Uterus (tissue), 4 donors: ENCODE results near the gene SMIM14. TPM values are rescaled to one million over a fixed set of nuclear protein-coding genes. Genes with fewer than 3 reads are reported as not detected.

ENCODE experiments used
- DNase-seq, 2 donors: peaks; one replicate each; pipeline ENCODE4 v3.0.0-alpha.2; 2019 to 2020
- H3K27ac ChIP-seq, 2 donors: fragments of 200-600 bp; sonication (generic); 1 replicate in 1 of 2; 2 replicates in 1 of 2; pipeline ENCODE4 v1.5.1; 2016 to 2018
- H3K27me3 ChIP-seq, 2 donors: fragments of 200-600 bp; sonication (generic); one replicate each; pipeline ENCODE4 v1.5.1; 2018 to 2019; ENCODE audit warnings: control low read depth in 1 of 2
- H3K36me3 ChIP-seq, 2 donors: fragments of 200-600 bp; sonication (generic); one replicate each; pipeline ENCODE4 v1.5.1; 2019; ENCODE audit warnings: control low read depth in 1 of 2
- H3K4me1 ChIP-seq, 2 donors: fragments of 200-600 bp; sonication (generic); one replicate each; pipeline ENCODE4 v1.5.1; 2018 to 2019; ENCODE audit warnings: control low read depth in 1 of 2
- H3K4me3 ChIP-seq, 2 donors: fragments of 200-600 bp; sonication (generic); 1 replicate in 1 of 2; 2 replicates in 1 of 2; pipeline ENCODE4 v1.5.1; 2018 to 2019; ENCODE audit warnings: mild to moderate bottlenecking in 1 of 2
- H3K9me3 ChIP-seq, 2 donors: fragments of 200-600 bp; sonication (generic); one replicate each; pipeline ENCODE4 v1.5.1; 2019; ENCODE audit warnings: control low read depth in 1 of 2
- POLR2A ChIP-seq, 2 donors: fragments of 450-650 bp; IDR thresholded peaks; one replicate each; pipeline ENCODE4 v1.6.1; 2016; ENCODE audit warnings: antibody characterized with exemption in 2 of 2, mild to moderate bottlenecking in 1 of 2, moderate library complexity in 1 of 2
- intact Hi-C: fragments of 100-400 bp; cut with DNase I; formaldehyde crosslinking; loops from one replicate; pipeline ENCODE4 v1.15.1; 2023; ENCODE audit warnings: low total_unique reads
- total RNA-seq, 4 donors: library from RNA; depleted of rRNA in 3 of 4; stranded (reverse); fragments of >200 nt in 3 of 4; gene quantifications; one replicate each; pipeline versions ENCODE4 v1.1.0 to v1.2.4, GENCODE V29; 2014 to 2023
- TF ChIP-seq, protein P1 (sequence below), 4 experiments: fragments of 200-600 bp in 2 of 4; fragments of 450-650 bp in 2 of 4; sonication (generic) in 2 of 4; IDR thresholded peaks; one replicate each; pipeline ENCODE4 v1.5.1; 2016 to 2019; ENCODE audit warnings: antibody characterized with exemption in 4 of 4, mild to moderate bottlenecking in 2 of 4, moderate library complexity in 1 of 4
- donor health status: DM: yes; HTN: yes; CAD: no.

SMIM14 gene
- total RNA-seq, 4 donors from 2014 or later: 21.3 to 53.2 (median 35.3) TPM

DNA sequence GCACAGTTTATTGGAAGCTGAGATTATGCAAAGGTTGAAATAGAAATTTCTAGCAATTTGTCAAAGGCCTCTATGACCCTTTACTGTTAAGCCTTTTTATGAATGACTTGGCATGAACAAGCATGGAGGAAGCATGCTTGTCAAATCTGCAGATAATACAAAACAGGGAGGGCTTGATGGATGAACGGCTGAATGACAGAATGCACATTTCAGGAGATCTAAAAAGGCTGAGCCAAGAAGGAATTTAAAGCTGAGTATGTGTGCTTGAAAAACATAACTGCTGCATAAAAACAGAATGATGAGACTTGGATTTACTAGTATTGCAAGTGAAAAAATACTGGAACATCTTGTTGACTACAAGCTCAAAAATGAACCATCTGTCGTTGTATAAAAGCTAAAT lies 30.2 kb upstream of the SMIM14 start:
- Histone ChIP-seq H3K27ac (no peak overlapping the region), H3K4me3 (no peak overlapping the region), H3K27me3 (no peaks in the 10 kb centered on the region), H3K36me3 (no peaks in the 10 kb centered on the region), H3K4me1 (no peaks in the 10 kb centered on the region), H3K9me3 (no peaks in the 10 kb centered on the region)
- no peak for TF ChIP-seq POLR2A (IDR thresholded peaks at IDR 0.05)
- TF ChIP-seq, protein P1, sequence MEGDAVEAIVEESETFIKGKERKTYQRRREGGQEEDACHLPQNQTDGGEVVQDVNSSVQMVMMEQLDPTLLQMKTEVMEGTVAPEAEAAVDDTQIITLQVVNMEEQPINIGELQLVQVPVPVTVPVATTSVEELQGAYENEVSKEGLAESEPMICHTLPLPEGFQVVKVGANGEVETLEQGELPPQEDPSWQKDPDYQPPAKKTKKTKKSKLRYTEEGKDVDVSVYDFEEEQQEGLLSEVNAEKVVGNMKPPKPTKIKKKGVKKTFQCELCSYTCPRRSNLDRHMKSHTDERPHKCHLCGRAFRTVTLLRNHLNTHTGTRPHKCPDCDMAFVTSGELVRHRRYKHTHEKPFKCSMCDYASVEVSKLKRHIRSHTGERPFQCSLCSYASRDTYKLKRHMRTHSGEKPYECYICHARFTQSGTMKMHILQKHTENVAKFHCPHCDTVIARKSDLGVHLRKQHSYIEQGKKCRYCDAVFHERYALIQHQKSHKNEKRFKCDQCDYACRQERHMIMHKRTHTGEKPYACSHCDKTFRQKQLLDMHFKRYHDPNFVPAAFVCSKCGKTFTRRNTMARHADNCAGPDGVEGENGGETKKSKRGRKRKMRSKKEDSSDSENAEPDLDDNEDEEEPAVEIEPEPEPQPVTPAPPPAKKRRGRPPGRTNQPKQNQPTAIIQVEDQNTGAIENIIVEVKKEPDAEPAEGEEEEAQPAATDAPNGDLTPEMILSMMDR (IDR thresholded peaks at IDR 0.05): no peak
- no peak for DNase-seq
- intact Hi-C loops: no loop called here

DNA sequence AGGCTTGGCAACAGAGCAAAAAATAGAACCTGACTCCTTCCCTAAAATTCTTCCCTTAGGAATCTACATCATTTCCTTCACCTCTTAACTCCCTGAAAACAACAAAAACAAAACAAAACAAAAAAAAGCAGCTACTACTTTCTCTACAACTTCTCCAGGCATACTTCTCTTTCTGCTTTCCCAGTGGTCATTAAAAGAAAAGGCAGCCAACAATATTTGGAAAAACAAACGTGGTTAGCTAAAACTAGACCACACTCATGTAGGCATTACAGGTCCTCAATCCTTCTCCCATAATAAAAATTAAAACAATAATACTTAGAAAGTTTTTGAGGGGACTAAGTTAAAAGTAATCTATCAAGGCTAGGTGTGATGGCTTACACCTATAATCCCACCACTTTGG lies 29.0 kb upstream of the SMIM14 start:
- Histone ChIP-seq H3K4me3 (no peak overlapping the region), H3K36me3 (no peaks in the 10 kb centered on the region), H3K27ac (no peak overlapping the region), H3K9me3 (no peaks in the 10 kb centered on the region), H3K4me1 (no peaks in the 10 kb centered on the region), H3K27me3 (no peaks in the 10 kb centered on the region)
- TF ChIP-seq, protein P1 (IDR thresholded peaks at IDR 0.05): no peak
- no peak for TF ChIP-seq POLR2A (IDR thresholded peaks at IDR 0.05)
- intact Hi-C loops: no loop called here
- DNase-seq: no peak

DNA sequence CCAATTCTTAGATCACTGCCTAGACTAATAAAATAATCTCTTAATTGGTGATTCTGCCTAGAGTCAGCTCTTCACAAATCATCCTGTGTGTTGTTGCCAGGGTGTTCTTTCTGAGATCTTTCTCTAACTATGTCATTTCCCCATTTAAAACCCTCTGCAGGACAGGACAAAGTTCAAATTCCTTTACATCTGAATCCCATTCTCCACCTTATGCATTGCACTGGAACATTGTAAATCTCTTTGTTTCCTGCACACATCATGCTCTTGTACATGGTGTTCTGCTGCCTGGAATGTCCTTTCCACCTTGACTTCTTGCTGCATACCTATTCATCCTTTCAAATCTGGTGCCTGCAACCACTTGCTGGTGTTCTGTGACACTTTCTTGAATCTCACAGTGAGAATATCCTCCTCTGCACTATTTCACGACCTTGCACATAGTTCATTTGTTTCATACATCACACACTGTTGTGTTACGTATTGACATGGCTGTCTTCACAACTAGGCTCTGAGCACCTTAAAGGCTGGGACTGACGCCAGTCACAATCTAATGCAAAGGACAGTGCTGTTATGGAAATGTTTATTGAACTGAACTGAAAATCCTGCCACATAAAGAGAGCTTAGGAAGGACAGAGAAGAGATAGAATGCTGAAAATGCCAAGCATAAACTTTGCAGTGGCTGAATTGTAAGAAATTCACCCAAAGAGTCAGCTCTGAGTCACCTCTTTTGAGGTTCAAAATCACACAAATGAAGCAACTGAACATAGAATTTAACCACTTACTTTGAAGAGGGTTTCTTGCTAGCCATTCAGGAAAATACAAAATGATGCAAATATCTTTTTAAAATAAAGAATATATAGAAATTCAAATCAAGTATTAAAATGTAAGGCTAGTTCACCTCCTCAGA lies 26.4 kb upstream of the SMIM14 start:
- no peaks in the 10 kb centered on the region for H3K9me3 ChIP-seq
- H3K36me3 ChIP-seq: no peaks in the 10 kb centered on the region
- DNase-seq: no peak
- no peak overlapping the region for H3K4me3 ChIP-seq
- no peak overlapping the region for H3K27ac ChIP-seq
- intact Hi-C loops: no loop called here
- no peaks in the 10 kb centered on the region for H3K27me3 ChIP-seq
- no peak for TF ChIP-seq POLR2A (IDR thresholded peaks at IDR 0.05)
- TF ChIP-seq, protein P1 (IDR thresholded peaks at IDR 0.05): no peak
- H3K4me1 ChIP-seq: no peaks in the 10 kb centered on the region

DNA sequence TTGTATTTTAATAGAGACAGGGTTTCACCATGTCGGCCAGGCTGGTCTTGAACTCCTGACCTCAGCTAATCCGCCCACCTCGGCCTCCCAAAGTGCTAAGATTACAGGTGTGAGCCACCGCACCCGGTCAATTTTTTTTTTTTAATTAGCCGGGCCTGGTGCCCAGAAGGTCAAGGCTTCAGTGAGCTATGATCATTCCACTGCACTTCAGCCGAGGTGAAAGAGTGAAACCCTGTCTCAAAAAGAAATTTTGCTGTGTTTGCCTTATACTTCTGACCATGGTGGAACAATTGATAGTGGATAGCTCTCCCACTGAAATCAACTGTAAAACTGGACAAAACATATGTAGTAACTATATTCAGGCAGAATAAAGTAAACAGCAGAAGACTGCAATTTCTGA lies 24.0 kb upstream of the SMIM14 start:
- Histone ChIP-seq H3K36me3 (no peaks in the 10 kb centered on the region), H3K27ac (no peak overlapping the region), H3K9me3 (no peaks in the 10 kb centered on the region), H3K27me3 (no peaks in the 10 kb centered on the region), H3K4me1 (no peaks in the 10 kb centered on the region), H3K4me3 (no peak overlapping the region)
- intact Hi-C loops: no loop called here
- no peak for DNase-seq
- no peak for TF ChIP-seq POLR2A (IDR thresholded peaks at IDR 0.05)
- TF ChIP-seq, protein P1 (IDR thresholded peaks at IDR 0.05): no peak

DNA sequence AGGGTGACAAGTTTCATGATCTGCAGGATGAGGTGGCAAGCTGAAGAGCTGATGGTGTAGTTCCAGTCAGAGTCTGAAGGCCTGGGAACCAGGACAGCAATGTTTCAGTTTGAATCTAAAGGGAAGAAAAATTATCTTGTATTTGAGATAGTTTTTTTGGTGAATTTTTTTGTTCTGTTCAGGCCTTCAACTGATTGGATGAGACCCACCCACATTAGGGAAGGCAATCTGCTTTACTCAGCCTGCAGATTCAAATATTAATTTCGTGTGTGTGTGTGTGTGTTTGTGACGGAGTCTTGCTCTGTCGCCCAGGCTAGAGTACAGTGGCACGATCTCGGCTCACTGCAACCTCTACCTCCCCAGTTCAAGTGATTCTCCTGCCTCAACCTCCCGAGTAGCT lies 22.1 kb upstream of the SMIM14 start:
- TF ChIP-seq, protein P1 (IDR thresholded peaks at IDR 0.05): no peak
- no peak for TF ChIP-seq POLR2A (IDR thresholded peaks at IDR 0.05)
- Histone ChIP-seq H3K27ac (no peak overlapping the region), H3K4me1 (no peaks in the 10 kb centered on the region), H3K9me3 (no peaks in the 10 kb centered on the region), H3K4me3 (no peak overlapping the region), H3K36me3 (no peaks in the 10 kb centered on the region), H3K27me3 (no peaks in the 10 kb centered on the region)
- DNase-seq: no peak
- intact Hi-C loops: no loop called here
